ENCODE measurements around the gene UBAP1L.

The UBAP1L gene

GRCh38 chr15:65042776-65043327 lies 72.1 kb downstream of the UBAP1L start:
- no peak for DNase-seq
- TF ChIP-seq GATA1 (IDR thresholded peaks at IDR 0.05; ENCODE audit: low read depth, low read length) (no peak), POLR2A (IDR thresholded peaks at IDR 0.05; ENCODE audit: low read length) (no peak)
